OCI-LY3 (cell line): Measurements from ENCODE around the gene WAPL.

Experiments
- H2AFZ ChIP-seq: fragments of 200-600, 300-600 bp; shearing (Covaris generic); 2 replicates; pipeline ENCODE4 v1.6.0; 2014; ENCODE audit warnings: antibody characterized with exemption, low read depth, low read length
- H3K27ac ChIP-seq: fragments of 200-600, 300-600 bp; sonication (generic); 2 replicates; pipeline ENCODE4 v1.5.1; 2014; ENCODE audit warnings: mild to moderate bottlenecking, low read length, moderate library complexity, mixed read lengths
- H3K27me3 ChIP-seq: fragments of 200-600, 300-600 bp; sonication (generic); 2 replicates; pipeline ENCODE4 v1.6.1; 2014; ENCODE audit warnings: low read depth, low read length, mixed read lengths
- H3K36me3 ChIP-seq: fragments of 200-600, 300-600 bp; sonication (generic); replicated peaks from 2 replicates; pipeline ENCODE3; 2014; ENCODE audit warnings: low read depth, low read length, mixed read lengths
- H3K4me1 ChIP-seq: fragments of 300-600, 200-600 bp; sonication (generic); 2 replicates; pipeline ENCODE4 v1.6.1; 2014; ENCODE audit warnings: low read length, mixed read lengths
- H3K4me2 ChIP-seq: fragments of 200-600, 300-600 bp; sonication (generic); 2 replicates; pipeline ENCODE4 v1.6.1; 2014; ENCODE audit warnings: low read length, mixed read lengths
- H3K4me3 ChIP-seq: fragments of 300-600, 200-600 bp; sonication (generic); 2 replicates; pipeline ENCODE4 v1.5.1; 2014; ENCODE audit warnings: antibody characterized with exemption, mild to moderate bottlenecking, low read length, moderate library complexity
- H3K79me2 ChIP-seq: fragments of 300-600, 200-600 bp; shearing (Covaris generic); 2 replicates; pipeline ENCODE4 v1.6.1; 2014; ENCODE audit warnings: mild to moderate bottlenecking, low read length, mixed read lengths
- H3K9ac ChIP-seq: fragments of 300-600, 200-600 bp; shearing (Covaris generic); 2 replicates; pipeline ENCODE4 v1.6.0; 2014; ENCODE audit warnings: mild to moderate bottlenecking, low read length, moderate library complexity
- H3K9me3 ChIP-seq: fragments of 200-600, 300-600 bp; shearing (Covaris generic); 2 replicates; pipeline ENCODE4 v1.6.1; 2014; ENCODE audit warnings: low read length, mixed read lengths; ENCODE audit not compliant: insufficient read depth
- H4K20me1 ChIP-seq: fragments of 200-600, 300-600 bp; sonication (generic); 2 replicates; pipeline ENCODE4 v1.6.1; 2016; ENCODE audit warnings: low read length, mixed read lengths; ENCODE audit not compliant: insufficient read depth
- CTCF ChIP-seq: fragments of 200-600, 300-600 bp; sonication (generic); IDR thresholded peaks from 2 replicates; pipeline ENCODE4 v1.5.1; 2014; ENCODE audit warnings: antibody characterized with exemption, low read length, low read depth
- EZH2phosphoT487 ChIP-seq: fragments of 200-600 bp; shearing (Covaris generic); IDR thresholded peaks from 2 replicates; pipeline ENCODE4 v1.6.1; 2018; ENCODE audit warnings: antibody characterized with exemption, mixed run types, low read depth

WAPL gene

GRCh38 chr10:86497621-86498020 is 24.0 kb downstream of the WAPL start:
- Histone ChIP-seq H3K79me2 (peaks cover 83% of the 10 kb centered on the region), H3K4me1 (no peaks in the 10 kb centered on the region), H3K27ac (no peak overlapping the region), H2AFZ (no peak overlapping the region), H3K36me3 (peaks cover 25% of the 10 kb centered on the region), H3K9me3 (no peaks in the 10 kb centered on the region), H3K4me2 (no peak overlapping the region), H3K27me3 (no peaks in the 10 kb centered on the region), H3K9ac (no peak overlapping the region), H3K4me3 (no peak overlapping the region), H4K20me1 (peaks cover 11% of the 10 kb centered on the region; the same call in 1 of the 2 replicates)
- no peak for TF ChIP-seq CTCF
- TF ChIP-seq EZH2phosphoT487 = no peak

- no peak overlapping the region for H3K4me3 ChIP-seq
- H2AFZ ChIP-seq = no peak overlapping the region
- H3K27me3 ChIP-seq = no peaks in the 10 kb centered on the region
- peaks cover 3% of the 10 kb centered on the region for H3K36me3 ChIP-seq
- TF ChIP-seq CTCF (no peak), EZH2phosphoT487 (no peak)
- H3K9ac ChIP-seq = no peak overlapping the region
- H3K4me2 ChIP-seq = no peak overlapping the region
- peaks cover 5% of the 10 kb centered on the region for H4K20me1 ChIP-seq
- H3K27ac ChIP-seq = no peak overlapping the region
- H3K4me1 ChIP-seq = peaks cover 7% of the 10 kb centered on the region
- no peaks in the 10 kb centered on the region for H3K9me3 ChIP-seq
- peaks cover 52% of the 10 kb centered on the region for H3K79me2 ChIP-seq
Measured at GRCh38 chr10:86489960-86490612, 31.5 kb downstream of the WAPL start.

GRCh38 chr10:86489071-86489810 is 32.4 kb downstream of the WAPL start:
- H3K79me2 ChIP-seq = peaks cover 49% of the 10 kb centered on the region
- no peak overlapping the region for H3K9ac ChIP-seq
- H3K4me3 ChIP-seq = no peak overlapping the region
- no peak overlapping the region for H2AFZ ChIP-seq
- H3K9me3 ChIP-seq = no peaks in the 10 kb centered on the region
- H3K27ac ChIP-seq = no peak overlapping the region
- H3K4me1 ChIP-seq = peaks cover 7% of the 10 kb centered on the region
- TF ChIP-seq EZH2phosphoT487 = no peak
- H4K20me1 ChIP-seq = peaks cover 5% of the 10 kb centered on the region
- H3K4me2 ChIP-seq = no peak overlapping the region
- no peaks in the 10 kb centered on the region for H3K27me3 ChIP-seq
- H3K36me3 ChIP-seq = no peaks in the 10 kb centered on the region

- Histone ChIP-seq H3K4me1 (peaks cover 7% of the 10 kb centered on the region), H3K79me2 (peaks cover 45% of the 10 kb centered on the region), H2AFZ (no peak overlapping the region), H3K27me3 (no peaks in the 10 kb centered on the region), H4K20me1 (peaks cover 5% of the 10 kb centered on the region), H3K4me3 (no peak overlapping the region), H3K9me3 (no peaks in the 10 kb centered on the region), H3K36me3 (peaks cover 6% of the 10 kb centered on the region), H3K9ac (no peak overlapping the region), H3K4me2 (no peak overlapping the region), H3K27ac (no peak overlapping the region)
- TF ChIP-seq EZH2phosphoT487 (no peak), CTCF (no peak)
Measured at GRCh38 chr10:86486856-86487255, 34.7 kb downstream of the WAPL start.
